H1 (cell line): ENCODE measurements around the gene ZNF541. TPM values are rescaled to one million over a fixed set of nuclear protein-coding genes. Genes with fewer than 3 reads are reported as not detected.

ENCODE experiments used
- CTCF ChIA-PET: fragments of 300-600 bp; sonication (Branson Sonifier 250); formaldehyde crosslinking; loops from one replicate; lab custom pipeline; 2021; ENCODE audit not compliant: partially characterized antibody; lab: Charles Lee
- POLR2A ChIA-PET: fragments of 300-600 bp; sonication (Branson Sonifier 250); formaldehyde crosslinking; loops from one replicate; lab custom pipeline; 2021; ENCODE audit warnings: inconsistent platforms; ENCODE audit not compliant: partially characterized antibody; lab: Charles Lee
- DNase-seq, 2 experiments: peaks; one replicate each; pipeline versions ENCODE4 v3.0.0 to v3.0.0-alpha.2; 2010 to 2022; ENCODE audit warnings: low spot score in 2 of 2, low read depth in 1 of 2, mixed read lengths in 1 of 2
- FAIRE-seq: peaks from 2 replicates; lab custom pipeline; 2011; peaks lifted over from hg19 to GRCh38; lab: Jason Lieb, UNC
- H2AFZ ChIP-seq: 2 replicates; pipeline ENCODE4 v1.8.1; 2012; ENCODE audit warnings: low read length, inconsistent platforms
- H2AK5ac ChIP-seq: 2 replicates; pipeline ENCODE4 v1.6.1; 2013; ENCODE audit warnings: low read depth, low read length
- H2BK120ac ChIP-seq: replicated peaks from 2 replicates; pipeline ENCODE3; 2013; ENCODE audit warnings: low read depth, low read length, inconsistent platforms
- H2BK12ac ChIP-seq: 2 replicates; pipeline ENCODE4 v1.6.1; 2013; ENCODE audit warnings: low read depth, low read length
- H2BK15ac ChIP-seq: 2 replicates; pipeline ENCODE4 v1.6.1; 2013; ENCODE audit warnings: low read length
- H2BK20ac ChIP-seq: 2 replicates; pipeline ENCODE4 v1.6.1; 2013; ENCODE audit warnings: low read length
- H2BK5ac ChIP-seq: 2 replicates; pipeline ENCODE4 v1.6.1; 2013; ENCODE audit warnings: low read depth, low read length
- H3K14ac ChIP-seq: 2 replicates; pipeline ENCODE4 v1.6.1; 2013; ENCODE audit warnings: inconsistent platforms; ENCODE audit not compliant: insufficient read length
- H3K18ac ChIP-seq: 2 replicates; pipeline ENCODE4 v1.6.1; 2013; ENCODE audit warnings: low read length; ENCODE audit errors: extremely low read depth
- H3K23ac ChIP-seq: 2 replicates; pipeline ENCODE4 v1.6.1; 2013; ENCODE audit warnings: inconsistent platforms; ENCODE audit not compliant: insufficient read length
- H3K23me2 ChIP-seq: 2 replicates; pipeline ENCODE4 v1.6.1; 2013; ENCODE audit warnings: low read depth, low read length
- H3K27ac ChIP-seq: 2 replicates; pipeline ENCODE4 v1.6.1; 2011; ENCODE audit warnings: low read depth, low read length, inconsistent platforms
- H3K27me3 ChIP-seq, 4 experiments: replicated peaks in 1 of 4; 1 replicate in 1 of 4; 2 replicates in 3 of 4; pipeline versions ENCODE4 v1.6.1 to v1.8.1; 2011 to 2013; ENCODE audit warnings: low read length in 3 of 4, mild to moderate bottlenecking in 3 of 4, inconsistent platforms in 2 of 4, mixed read lengths in 2 of 4, moderate library complexity in 1 of 4; ENCODE audit not compliant: control insufficient read depth in 3 of 4, insufficient read depth in 3 of 4; ENCODE audit errors: extremely low read depth in 1 of 4
- H3K36me3 ChIP-seq, 4 experiments: 2 replicates each; pipeline versions ENCODE4 v1.6.1 to v1.8.1; 2011 to 2013; ENCODE audit warnings: mild to moderate bottlenecking in 4 of 4, low read length in 3 of 4, moderate library complexity in 2 of 4, control low read depth in 1 of 4, inconsistent platforms in 1 of 4; ENCODE audit not compliant: insufficient read depth in 4 of 4, control insufficient read depth in 2 of 4
- H3K4ac ChIP-seq: replicated peaks from 2 replicates; pipeline ENCODE3; 2013; ENCODE audit warnings: low read length, low read depth, mixed read lengths, inconsistent platforms; ENCODE audit not compliant: insufficient read length
- H3K4me1 ChIP-seq, 4 experiments: replicated peaks in 1 of 4; 1 replicate in 1 of 4; 2 replicates in 3 of 4; pipeline versions ENCODE4 v1.6.1 to v1.8.1; 2011 to 2013; ENCODE audit warnings: low read length in 3 of 4, inconsistent platforms in 2 of 4, mixed read lengths in 1 of 4; ENCODE audit not compliant: insufficient read depth in 4 of 4, control insufficient read depth in 3 of 4
- H3K4me2 ChIP-seq, 2 experiments: 2 replicates each; pipeline versions ENCODE4 v1.6.1 to v1.8.1; 2011 to 2013; ENCODE audit warnings: low read depth in 2 of 2, low read length in 2 of 2, control low read depth in 1 of 2, inconsistent platforms in 1 of 2, mild to moderate bottlenecking in 1 of 2; ENCODE audit not compliant: insufficient read depth in 1 of 2
- H3K4me3 ChIP-seq, 4 experiments: fragments of 200-600, 300-600 bp in 1 of 4; sonication (generic), shearing (Covaris generic), sonication (Bioruptor Twin) in 1 of 4; 2 replicates each; pipeline versions ENCODE4 v1.5.1 to v1.8.1; 2011 to 2016; ENCODE audit warnings: low read length in 4 of 4, low read depth in 3 of 4, control low read depth in 2 of 4, inconsistent platforms in 2 of 4, mild to moderate bottlenecking in 2 of 4, mixed read lengths in 1 of 4, moderate library complexity in 1 of 4; ENCODE audit not compliant: insufficient read depth in 2 of 4; ENCODE audit errors: extremely low read depth in 1 of 4
- H3K56ac ChIP-seq: replicated peaks from 2 replicates; pipeline ENCODE3; 2013; ENCODE audit warnings: low read depth, mild to moderate bottlenecking, mixed read lengths, low read length, inconsistent platforms; ENCODE audit not compliant: insufficient read length
- H3K79me1 ChIP-seq: 2 replicates; pipeline ENCODE4 v1.6.1; 2013; ENCODE audit warnings: low read depth, low read length, control low read depth
- H3K79me2 ChIP-seq, 2 experiments: 2 replicates each; pipeline versions ENCODE4 v1.6.1 to v1.8.1; 2012 to 2013; ENCODE audit warnings: low read length in 2 of 2, mild to moderate bottlenecking in 2 of 2, inconsistent platforms in 1 of 2; ENCODE audit not compliant: insufficient read depth in 2 of 2, control insufficient read depth in 1 of 2
- H3K9ac ChIP-seq, 4 experiments: replicated peaks in 1 of 4; 1 replicate in 1 of 4; 2 replicates in 3 of 4; pipeline versions ENCODE4 v1.6.1 to v1.8.1; 2011 to 2013; ENCODE audit warnings: low read depth in 3 of 4, low read length in 3 of 4, control low read depth in 2 of 4, mild to moderate bottlenecking in 2 of 4, moderate library complexity in 2 of 4, inconsistent platforms in 1 of 4; ENCODE audit errors: extremely low read depth in 1 of 4
- H3K9me3 ChIP-seq, 2 experiments: 2 replicates each; pipeline versions ENCODE4 v1.6.1 to v1.8.1; 2012 to 2013; ENCODE audit warnings: mild to moderate bottlenecking in 2 of 2, moderate library complexity in 2 of 2, control low read depth in 1 of 2, inconsistent platforms in 1 of 2, low read depth in 1 of 2, low read length in 1 of 2, mixed read lengths in 1 of 2; ENCODE audit not compliant: insufficient read depth in 2 of 2
- H4K20me1 ChIP-seq, 2 experiments: replicated peaks in 1 of 2; 2 replicates each; pipeline versions ENCODE3 to v1.8.1; 2011 to 2013; ENCODE audit warnings: inconsistent platforms in 2 of 2, low read length in 2 of 2, mild to moderate bottlenecking in 1 of 2; ENCODE audit not compliant: insufficient read depth in 2 of 2, control insufficient read depth in 1 of 2
- H4K5ac ChIP-seq: 2 replicates; pipeline ENCODE4 v1.6.1; 2013; ENCODE audit warnings: low read length, low read depth, mixed read lengths, inconsistent platforms; ENCODE audit not compliant: insufficient read length
- H4K8ac ChIP-seq: 2 replicates; pipeline ENCODE4 v1.8.0; 2013; ENCODE audit warnings: mild to moderate bottlenecking, moderate library complexity, low read length, inconsistent platforms; ENCODE audit not compliant: insufficient read depth; ENCODE audit errors: extremely low read depth
- H4K91ac ChIP-seq: replicated peaks from 2 replicates; pipeline ENCODE3; 2013; ENCODE audit warnings: low read length, mixed read lengths, inconsistent platforms; ENCODE audit not compliant: insufficient read length
- ASH2L ChIP-seq: fragments of 200-600, 300-600 bp; sonication (generic); IDR thresholded peaks from one replicate; pipeline ENCODE4 v1.7.1; 2017; ENCODE audit warnings: low read length
- CBX8 ChIP-seq: fragments of 300-800, 300-1000 bp; sonication (generic); IDR thresholded peaks from 2 replicates; pipeline ENCODE4 v1.7.1; 2016; ENCODE audit warnings: low read depth, low read length, borderline replicate concordance
- POLR2A ChIP-seq, 2 experiments: IDR thresholded peaks; 1 replicate in 1 of 2; 2 replicates in 1 of 2; pipeline ENCODE4 v1.6.1; 2011; ENCODE audit warnings: low read depth in 2 of 2, low read length in 2 of 2, mild to moderate bottlenecking in 2 of 2; ENCODE audit errors: control extremely low read depth in 1 of 2
- SIN3A ChIP-seq, 2 experiments: IDR thresholded peaks in 1 of 2; conservative IDR thresholded peaks in 1 of 2; 2 replicates each; pipeline ENCODE4 v1.6.1; 2011 to 2012; ENCODE audit warnings: low read length in 2 of 2, improper control_type of control experiment in 1 of 2, low read depth in 1 of 2, mild to moderate bottlenecking in 1 of 2
- SP4 ChIP-seq: IDR thresholded peaks from 2 replicates; pipeline ENCODE4 v1.6.1; 2012; ENCODE audit warnings: low read length, inconsistent platforms
- TBP ChIP-seq: IDR thresholded peaks from 2 replicates; pipeline ENCODE4 v1.6.1; 2011; ENCODE audit warnings: low read depth, low read length, improper control_type of control experiment
- YY1 ChIP-seq: IDR thresholded peaks from 2 replicates; pipeline ENCODE4 v1.6.1; 2011; ENCODE audit warnings: low read depth, mild to moderate bottlenecking, low read length
- WGBS, 2 experiments: shearing (Covaris generic) in 1 of 2; methylation state at CpG; one replicate each; pipeline versions ENCODE4 v1.1.6 to v1.1.7; 2013 to 2015; ENCODE audit warnings: low lambda C conversion rate in 2 of 2, mixed read lengths in 2 of 2, inconsistent platforms in 1 of 2, low coverage in 1 of 2, missing lambda C conversion rate in 1 of 2; ENCODE audit not compliant: insufficient replicate concordance in 2 of 2, insufficient coverage in 1 of 2, insufficient read length in 1 of 2; ENCODE audit errors: extremely low coverage in 1 of 2, missing lambda C conversion rate in 1 of 2; 5-methylcytosine and 5-hydroxymethylcytosine counted together
- polyA plus RNA-seq, 7 experiments: library from polyadenylated mRNA; depleted of rRNA in 3 of 7; stranded (reverse) in 5 of 7; unstranded in 2 of 7; fragments of >200 nt in 5 of 7; fragments of 200-250 nt in 2 of 7; gene quantifications; 1 replicate in 5 of 7; 2 replicates in 1 of 7; 4 replicates in 1 of 7; pipeline versions ENCODE4 v1.2.1 to v1.2.3, GENCODE V29; 2011 to 2013; ENCODE audit warnings: missing spikeins in 2 of 7, mixed read lengths in 2 of 7
- total RNA-seq: library from RNA; stranded (reverse); fragmentation: NEBNext Ultra II Directional; extraction: Animal tissue kit (Norgen Biotek cat#: 25700); gene quantifications from 2 replicates; pipeline ENCODE4 v1.2.1, GENCODE V29; 2021
- TF ChIP-seq, protein P1 (sequence below): IDR thresholded peaks from 2 replicates; pipeline ENCODE4 v1.6.1; 2012; ENCODE audit warnings: inconsistent platforms
- TF ChIP-seq, protein P2 (sequence below): IDR thresholded peaks from 2 replicates; pipeline ENCODE4 v1.6.1; 2011; ENCODE audit warnings: low read length, improper control_type of control experiment
- TF ChIP-seq, protein P3 (sequence below), 3 experiments: IDR thresholded peaks; 1 replicate in 2 of 3; 2 replicates in 1 of 3; pipeline versions ENCODE4 v1.5.1 to v1.6.1; 2011; ENCODE audit warnings: low read length in 3 of 3, mild to moderate bottlenecking in 3 of 3, inconsistent platforms in 2 of 3, low read depth in 1 of 3, moderate library complexity in 1 of 3; ENCODE audit not compliant: insufficient read depth in 1 of 3; ENCODE audit errors: control extremely low read depth in 1 of 3

The ZNF541 gene
- total and polyA plus RNA-seq, 2 of the 8 experiments (the other 6 are each of a cell fraction or from before 2014, with no cell fraction given): 0.05 TPM; not detected in 1

GRCh38 chr19:47523473-47523872 is 49.5 kb downstream of the ZNF541 start:
- no peak for DNase-seq
- H3K79me1 ChIP-seq: 0 out of 2 replicates have a peak, but pooled peaks cover 2% of the 10 kb centered on the region
- H3K27me3 ChIP-seq: no peaks in the 10 kb centered on the region
- no peak overlapping the region for H2BK12ac ChIP-seq
- H4K91ac ChIP-seq: no peak overlapping the region
- H2BK5ac ChIP-seq: no peak overlapping the region
- H3K23ac ChIP-seq: no peak overlapping the region
- no peaks in the 10 kb centered on the region for H3K79me2 ChIP-seq
- H3K9me3 ChIP-seq: no peaks in the 10 kb centered on the region
- H3K18ac ChIP-seq: no peak overlapping the region
- H3K56ac ChIP-seq: no peak overlapping the region
- H4K20me1 ChIP-seq: no peaks in the 10 kb centered on the region
- no peak overlapping the region for H2BK20ac ChIP-seq
- no peak overlapping the region for H3K14ac ChIP-seq
- no peak overlapping the region for H3K4me2 ChIP-seq
- ChIA-PET POLR2A (interaction anchor here (1.3 kb wide), 1 partner anchor 23 kb away, joined by 3 read pairs; no protein-coding TSS in a partner anchor), CTCF (interaction anchor here (0.9 to 4.5 kb wide), 7 partner anchors 8 to 189 kb away, joined by 3 to 37 read pairs (median 5); partner anchors contain the start of genes EHD2 and NAPA)
- no peak overlapping the region for H3K4me3 ChIP-seq
- no peak for FAIRE-seq
- H3K23me2 ChIP-seq: 0 out of 2 replicates have a peak, but pooled peaks cover 2% of the 10 kb centered on the region
- H2AFZ ChIP-seq: no peak overlapping the region
- WGBS, 2 experiments: 85% methylated on average over 7 of the region's 7 CpGs; no CpG with 5 or more reads in 1 of the 2 experiments
- H2AK5ac ChIP-seq: no peak overlapping the region
- H3K4ac ChIP-seq: no peak overlapping the region
- no peak overlapping the region for H4K5ac ChIP-seq
- H3K9ac ChIP-seq: no peak overlapping the region
- H4K8ac ChIP-seq: no peak overlapping the region
- no peak overlapping the region for H2BK15ac ChIP-seq
- H3K27ac ChIP-seq: no peak overlapping the region
- peaks cover 0 to 5% (median 2%) of the 10 kb centered on the region in 4 experiments; a peak in 4 of 7 replicates for H3K4me1 ChIP-seq
- no peak overlapping the region for H2BK120ac ChIP-seq
- 0 out of 8 replicates have a peak, but pooled peaks cover 0 to 2% (median 0%) of the 10 kb centered on the region in 4 experiments for H3K36me3 ChIP-seq
- no peak for TF ChIP-seq POLR2A (IDR thresholded peaks at IDR 0.05; ENCODE audit: control extremely low read depth in 1 of 2, low read depth in 2 of 2, low read length in 2 of 2)
- TF ChIP-seq SP4: no peak
- TF ChIP-seq, protein P1, sequence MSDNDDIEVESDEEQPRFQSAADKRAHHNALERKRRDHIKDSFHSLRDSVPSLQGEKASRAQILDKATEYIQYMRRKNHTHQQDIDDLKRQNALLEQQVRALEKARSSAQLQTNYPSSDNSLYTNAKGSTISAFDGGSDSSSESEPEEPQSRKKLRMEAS: no peak
- TF ChIP-seq ASH2L: no peak
- TF ChIP-seq, protein P2, sequence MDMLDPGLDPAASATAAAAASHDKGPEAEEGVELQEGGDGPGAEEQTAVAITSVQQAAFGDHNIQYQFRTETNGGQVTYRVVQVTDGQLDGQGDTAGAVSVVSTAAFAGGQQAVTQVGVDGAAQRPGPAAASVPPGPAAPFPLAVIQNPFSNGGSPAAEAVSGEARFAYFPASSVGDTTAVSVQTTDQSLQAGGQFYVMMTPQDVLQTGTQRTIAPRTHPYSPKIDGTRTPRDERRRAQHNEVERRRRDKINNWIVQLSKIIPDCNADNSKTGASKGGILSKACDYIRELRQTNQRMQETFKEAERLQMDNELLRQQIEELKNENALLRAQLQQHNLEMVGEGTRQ: no peak
- no peak for TF ChIP-seq TBP
- no peak for TF ChIP-seq YY1
- TF ChIP-seq SIN3A (conservative IDR thresholded peaks at IDR 0.05 in 1 of 2, IDR thresholded peaks at IDR 0.05 in 1 of 2; ENCODE audit: low read depth in 1 of 2, low read length in 2 of 2): no peak
- TF ChIP-seq CBX8: no peak
- TF ChIP-seq, protein P3, sequence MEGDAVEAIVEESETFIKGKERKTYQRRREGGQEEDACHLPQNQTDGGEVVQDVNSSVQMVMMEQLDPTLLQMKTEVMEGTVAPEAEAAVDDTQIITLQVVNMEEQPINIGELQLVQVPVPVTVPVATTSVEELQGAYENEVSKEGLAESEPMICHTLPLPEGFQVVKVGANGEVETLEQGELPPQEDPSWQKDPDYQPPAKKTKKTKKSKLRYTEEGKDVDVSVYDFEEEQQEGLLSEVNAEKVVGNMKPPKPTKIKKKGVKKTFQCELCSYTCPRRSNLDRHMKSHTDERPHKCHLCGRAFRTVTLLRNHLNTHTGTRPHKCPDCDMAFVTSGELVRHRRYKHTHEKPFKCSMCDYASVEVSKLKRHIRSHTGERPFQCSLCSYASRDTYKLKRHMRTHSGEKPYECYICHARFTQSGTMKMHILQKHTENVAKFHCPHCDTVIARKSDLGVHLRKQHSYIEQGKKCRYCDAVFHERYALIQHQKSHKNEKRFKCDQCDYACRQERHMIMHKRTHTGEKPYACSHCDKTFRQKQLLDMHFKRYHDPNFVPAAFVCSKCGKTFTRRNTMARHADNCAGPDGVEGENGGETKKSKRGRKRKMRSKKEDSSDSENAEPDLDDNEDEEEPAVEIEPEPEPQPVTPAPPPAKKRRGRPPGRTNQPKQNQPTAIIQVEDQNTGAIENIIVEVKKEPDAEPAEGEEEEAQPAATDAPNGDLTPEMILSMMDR (IDR thresholded peaks at IDR 0.05; ENCODE audit: control extremely low read depth in 1 of 3, insufficient read depth in 1 of 3, low read depth in 1 of 3, low read length in 3 of 3): no peak
